Caco-2 (cell line): ENCODE results near the gene LRRC59. TPM values are rescaled to one million over a fixed set of nuclear protein-coding genes. Genes with fewer than 3 reads are reported as not detected.

Source experiments
- BruUV-seq: library from RNA; stranded (reverse); fragments of 400-500 nt; replicated peaks from 2 replicates; lab custom pipeline; 2021; lab: Mats Ljungman, UMichigan
- CTCF ChIA-PET: fragments of 300-600 bp; sonication (Branson Sonifier 250); formaldehyde crosslinking; loops from one replicate; lab custom pipeline; 2022; ENCODE audit warnings: antibody characterized with exemption; lab: Charles Lee
- POLR2A ChIA-PET: fragments of 300-600 bp; sonication (Branson Sonifier 250); formaldehyde crosslinking; loops from one replicate; lab custom pipeline; 2022; ENCODE audit warnings: antibody characterized with exemption; lab: Charles Lee
- DNase-seq, 2 experiments: peaks; one replicate each; pipeline versions ENCODE4 v3.0.0 to v3.0.0-alpha.2; 2020 to 2022
- H3K27me3 ChIP-seq: replicated peaks from 2 replicates; pipeline ENCODE4 v1.6.0; 2011; ENCODE audit warnings: low read length; ENCODE audit not compliant: control insufficient read depth, insufficient read depth
- H3K36me3 ChIP-seq: 2 replicates; pipeline ENCODE4 v1.5.1; 2011; ENCODE audit warnings: low read length; ENCODE audit not compliant: control insufficient read depth, insufficient read depth
- H3K4me1 ChIP-seq: fragments of 250-450 bp; sonication (Bioruptor Pico); 2 replicates; pipeline ENCODE4 v1.5.1; 2020; ENCODE audit warnings: mild to moderate bottlenecking
- H3K4me3 ChIP-seq: 2 replicates; pipeline ENCODE4 v1.5.1; 2011; ENCODE audit warnings: low read depth, mild to moderate bottlenecking, control low read depth, low read length
- H3K9me3 ChIP-seq: fragments of 250-450 bp; sonication (Bioruptor Pico); 2 replicates; pipeline ENCODE4 v1.5.1; 2020; ENCODE audit warnings: mild to moderate bottlenecking, moderate library complexity
- H3K27ac Mint-ChIP-seq: one replicate; pipeline ENCODE4 v1.8.0; 2022; ENCODE audit warnings: mixed read lengths; ENCODE audit not compliant: unreplicated experiment
- H3K27me3 Mint-ChIP-seq: one replicate; pipeline ENCODE4 v1.8.0; 2022; ENCODE audit warnings: mixed read lengths; ENCODE audit not compliant: insufficient read depth, unreplicated experiment
- H3K36me3 Mint-ChIP-seq: one replicate; pipeline ENCODE4 v1.8.0; 2022; ENCODE audit warnings: mild to moderate bottlenecking, mixed read lengths; ENCODE audit not compliant: insufficient read depth, unreplicated experiment
- H3K4me1 Mint-ChIP-seq: one replicate; pipeline ENCODE4 v1.8.0; 2022; ENCODE audit warnings: low read depth, mixed read lengths; ENCODE audit not compliant: unreplicated experiment
- H3K4me3 Mint-ChIP-seq: one replicate; pipeline ENCODE4 v1.8.0; 2022; ENCODE audit warnings: mild to moderate bottlenecking, moderate library complexity, mixed read lengths; ENCODE audit not compliant: unreplicated experiment
- H3K9me3 Mint-ChIP-seq: one replicate; pipeline ENCODE4 v1.8.0; 2022; ENCODE audit warnings: mixed read lengths; ENCODE audit not compliant: unreplicated experiment
- CTCF ChIP-seq, 2 experiments: fragments of 200-600 bp in 1 of 2; IDR thresholded peaks; 1 replicate in 1 of 2; 2 replicates in 1 of 2; pipeline versions ENCODE4 v1.5.1 to v1.8.0; 2011 to 2022; ENCODE audit warnings: antibody characterized with exemption in 1 of 2, control low read depth in 1 of 2, inconsistent platforms in 1 of 2, low read depth in 1 of 2, low read length in 1 of 2, mild to moderate bottlenecking in 1 of 2, moderate library complexity in 1 of 2; ENCODE audit not compliant: insufficient read depth in 1 of 2, severe bottlenecking in 1 of 2, unreplicated experiment in 1 of 2
- intact Hi-C: fragments of 100-400 bp; cut with micrococcal nuclease; formaldehyde crosslinking; loops from one replicate; pipeline ENCODE4 v1.10.0; 2022; ENCODE audit not compliant: unreplicated experiment
- total RNA-seq: library from RNA; stranded (reverse); gene quantifications from 2 replicates; pipeline ENCODE4 v1.2.3, GENCODE V29; 2022

LRRC59 gene
- total RNA-seq, 1 experiment from 2014 or later, result 324 TPM

GRCh38 chr17:50367401-50367800, 29.9 kb downstream of the LRRC59 start:
- intact Hi-C loops, result loop anchor here (10.0 kb wide), 1 partner anchor 327 kb away; no protein-coding TSS in a partner anchor
- H3K4me1 ChIP-seq, result peaks cover 7% of the 10 kb centered on the region; the same call in 1 of the 2 replicates
- no peak for DNase-seq
- Mint-ChIP-seq H3K9me3 (no peaks in the 10 kb centered on the region), H3K4me1 (peaks cover 17% of the 10 kb centered on the region), H3K27ac (no peak overlapping the region), H3K36me3 (peaks cover 72% of the 10 kb centered on the region), H3K4me3 (no peak overlapping the region), H3K27me3 (no peaks in the 10 kb centered on the region)
- peaks cover 22% of the 10 kb centered on the region for H3K36me3 ChIP-seq
- ChIA-PET CTCF (interaction anchor here (1.0 to 1.4 kb wide), 2 partner anchors 21 to 112 kb away, joined by 3 to 4 read pairs; partner anchors contain the start of gene XYLT2), POLR2A (interaction anchor here (0.6 kb wide), 1 partner anchor 30 kb away, joined by 5 read pairs; no protein-coding TSS in a partner anchor)
- no TSS peak for BruUV-seq
- no peak for TF ChIP-seq CTCF (IDR thresholded peaks at IDR 0.05; ENCODE audit: insufficient read depth in 1 of 2, low read depth in 1 of 2, low read length in 1 of 2, severe bottlenecking in 1 of 2, unreplicated experiment in 1 of 2)
- no peaks in the 10 kb centered on the region for H3K27me3 ChIP-seq
- H3K4me3 ChIP-seq, result no peak overlapping the region
- no peaks in the 10 kb centered on the region for H3K9me3 ChIP-seq

- peaks cover 74% of the 10 kb centered on the region for H3K36me3 Mint-ChIP-seq
- no TSS peak for BruUV-seq
- Histone ChIP-seq H3K4me3 (no peak overlapping the region), H3K4me1 (no peaks in the 10 kb centered on the region; the same call in 1 of the 2 replicates), H3K27me3 (no peaks in the 10 kb centered on the region), H3K9me3 (no peaks in the 10 kb centered on the region), H3K36me3 (peaks cover 22% of the 10 kb centered on the region)
- ChIA-PET CTCF (interaction anchor here (0.6 to 4.8 kb wide), 5 partner anchors 11 to 214 kb away, joined by 3 to 65 read pairs (median 4); partner anchors contain the start of genes LRRC59 and RSAD1), POLR2A (interaction anchor here (0.6 to 0.8 kb wide), 3 partner anchors 32 to 176 kb away, joined by 3 read pairs; no protein-coding TSS in a partner anchor)
- no peak overlapping the region for H3K4me3 Mint-ChIP-seq
- H3K27ac Mint-ChIP-seq, result peak overlapping the region; percentile 31
- DNase-seq, result no peak
- H3K27me3 Mint-ChIP-seq, result no peaks in the 10 kb centered on the region
- H3K4me1 Mint-ChIP-seq, result peaks cover 10% of the 10 kb centered on the region
- no peak for TF ChIP-seq CTCF (IDR thresholded peaks at IDR 0.05; ENCODE audit: insufficient read depth in 1 of 2, low read depth in 1 of 2, low read length in 1 of 2, severe bottlenecking in 1 of 2, unreplicated experiment in 1 of 2)
- H3K9me3 Mint-ChIP-seq, result no peaks in the 10 kb centered on the region
- intact Hi-C loops, result loop anchor here (10.0 kb wide), 1 partner anchor 329 kb away; no protein-coding TSS in a partner anchor
Measured at GRCh38 chr17:50365649-50366393, 31.5 kb downstream of the LRRC59 start.

- intact Hi-C loops, result loop anchor here (10.0 kb wide), 1 partner anchor 330 kb away; no protein-coding TSS in a partner anchor
- ChIA-PET CTCF (interaction anchor here (0.9 to 4.8 kb wide), 5 partner anchors 10 to 213 kb away, joined by 3 to 65 read pairs (median 4); partner anchors contain the start of genes LRRC59 and RSAD1), POLR2A (interaction anchor here (0.6 to 0.8 kb wide), 3 partner anchors 13 to 136 kb away, joined by 3 read pairs; no protein-coding TSS in a partner anchor)
- DNase-seq, result no peak
- Mint-ChIP-seq H3K4me1 (peaks cover 10% of the 10 kb centered on the region), H3K4me3 (no peak overlapping the region), H3K9me3 (no peaks in the 10 kb centered on the region), H3K27me3 (no peaks in the 10 kb centered on the region), H3K36me3 (peaks cover 75% of the 10 kb centered on the region), H3K27ac (peak overlapping the region; percentile 31)
- Histone ChIP-seq H3K9me3 (no peaks in the 10 kb centered on the region), H3K4me1 (no peaks in the 10 kb centered on the region; the same call in 1 of the 2 replicates), H3K36me3 (peaks cover 19% of the 10 kb centered on the region), H3K4me3 (no peak overlapping the region), H3K27me3 (no peaks in the 10 kb centered on the region)
- no TSS peak for BruUV-seq
- TF ChIP-seq CTCF (IDR thresholded peaks at IDR 0.05; ENCODE audit: insufficient read depth in 1 of 2, low read depth in 1 of 2, low read length in 1 of 2, severe bottlenecking in 1 of 2, unreplicated experiment in 1 of 2), result no peak
Measured at GRCh38 chr17:50365165-50365564, 32.2 kb downstream of the LRRC59 start.
